HG03442 (cell line): Measurements from ENCODE around the gene ABLIM2.

ENCODE experiments used
- ATAC-seq: cut with Tn5 transposase; IDR thresholded peaks from one replicate; pipeline ENCODE4 v1.9.1; 2021; ENCODE audit warnings: mild to moderate bottlenecking, moderate library complexity; ENCODE audit not compliant: unreplicated experiment

Gene ABLIM2

DNA sequence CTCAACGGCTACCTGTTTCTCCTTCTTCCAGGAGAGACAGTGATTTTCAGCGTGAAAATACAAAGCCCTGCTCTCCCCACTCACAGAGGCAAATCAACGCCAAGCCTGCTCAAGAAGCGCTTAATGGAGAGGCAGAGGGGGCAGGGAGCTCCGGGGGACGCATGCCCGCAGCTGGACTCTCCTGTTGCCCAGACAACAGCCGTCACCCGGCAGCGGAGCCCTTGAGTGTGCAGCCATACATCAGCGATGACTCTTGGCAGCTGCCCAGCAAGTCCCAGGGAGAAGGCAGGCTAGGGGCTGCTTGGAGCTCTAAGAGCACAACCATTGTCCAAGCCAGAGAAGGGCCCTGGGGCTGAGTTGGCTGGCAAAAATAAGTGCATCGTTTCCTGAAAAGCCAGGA is 148.0 kb downstream of the ABLIM2 start:
- no peak for ATAC-seq

DNA sequence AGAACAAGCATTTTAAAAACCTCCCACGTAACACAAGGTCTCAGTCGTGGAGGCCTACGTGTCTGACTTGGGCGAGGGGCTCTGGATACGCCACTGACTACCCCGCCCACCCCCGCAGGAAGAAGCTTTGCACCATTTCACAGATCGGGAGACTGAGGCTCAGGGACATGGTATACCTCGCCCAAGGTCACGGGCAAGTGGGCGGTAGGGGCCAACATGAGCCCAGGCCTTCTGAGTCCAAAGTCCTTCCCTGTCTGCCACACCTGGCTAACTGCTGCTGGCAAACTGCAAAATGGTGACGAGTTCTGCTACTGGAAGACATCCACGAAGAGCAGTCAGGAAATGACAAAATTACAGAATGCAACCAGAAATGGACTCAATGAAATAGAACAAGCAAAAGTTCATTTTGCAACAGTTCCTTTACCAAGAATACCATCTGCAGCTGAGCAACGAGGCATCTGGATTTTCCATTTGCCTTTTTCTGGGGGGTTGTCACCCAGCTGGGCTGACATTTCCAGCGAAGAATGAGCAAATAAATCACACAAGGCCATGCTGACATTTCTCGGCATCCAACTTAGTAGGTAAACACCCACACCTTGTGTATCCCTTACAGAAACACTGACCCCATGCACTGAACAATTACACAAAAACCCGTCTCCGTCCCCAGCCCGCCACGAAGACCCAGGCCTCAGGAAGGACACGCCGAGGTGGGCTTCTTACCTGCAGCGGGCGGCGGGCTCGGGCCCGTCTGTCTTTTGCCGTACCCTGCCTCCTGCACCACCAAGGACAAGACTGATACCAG is 148.7 kb downstream of the ABLIM2 start:
- ATAC-seq = no peak

GRCh38 chr4:8009097-8009496 is 149.5 kb downstream of the ABLIM2 start:
- no peak for ATAC-seq

DNA sequence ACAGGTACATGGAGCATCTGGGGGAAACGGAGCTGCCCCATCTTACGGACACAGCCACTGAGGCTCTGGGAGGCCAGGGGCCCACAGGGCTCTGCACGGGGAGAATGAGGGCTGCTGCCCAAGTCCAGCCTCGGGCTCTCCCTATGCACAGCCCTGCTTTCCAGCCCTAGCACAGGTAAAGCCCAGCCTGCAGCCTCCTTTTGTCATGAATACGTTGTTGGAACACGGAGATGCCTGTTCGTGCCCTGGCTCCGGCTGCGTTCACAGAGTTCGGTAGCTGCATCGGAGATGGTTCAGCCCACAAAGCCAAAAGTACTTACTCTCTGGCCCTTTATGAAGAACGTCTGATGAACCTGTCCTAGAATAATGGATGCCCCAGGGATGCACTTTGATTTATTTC is 150.2 kb downstream of the ABLIM2 start:
- no peak for ATAC-seq

DNA sequence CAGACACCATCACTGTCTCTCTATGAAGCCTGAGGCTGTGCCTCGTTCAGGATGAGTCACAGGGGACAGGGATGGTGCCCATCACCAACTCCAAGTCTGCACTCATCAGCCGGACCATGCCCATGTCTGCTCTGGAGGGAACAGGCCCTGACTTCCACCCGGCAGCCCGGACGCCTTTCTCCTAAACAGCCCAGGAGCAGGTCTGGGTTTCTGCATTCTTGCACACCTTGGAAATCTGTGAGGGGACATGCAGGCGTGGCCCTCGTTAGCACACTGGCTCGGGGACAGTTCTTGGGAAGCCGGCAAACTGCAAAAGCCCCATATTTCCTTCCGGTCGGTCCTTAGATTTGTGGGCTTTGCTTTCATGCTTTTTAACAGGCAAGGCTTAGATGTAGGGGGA is 151.0 kb downstream of the ABLIM2 start:
- ATAC-seq = no peak

- no peak for ATAC-seq
Observed at GRCh38 chr4:8006471-8006870, 152.1 kb downstream of the ABLIM2 start.

GRCh38 chr4:8005814-8006215 is 152.8 kb downstream of the ABLIM2 start:
- no peak for ATAC-seq

DNA sequence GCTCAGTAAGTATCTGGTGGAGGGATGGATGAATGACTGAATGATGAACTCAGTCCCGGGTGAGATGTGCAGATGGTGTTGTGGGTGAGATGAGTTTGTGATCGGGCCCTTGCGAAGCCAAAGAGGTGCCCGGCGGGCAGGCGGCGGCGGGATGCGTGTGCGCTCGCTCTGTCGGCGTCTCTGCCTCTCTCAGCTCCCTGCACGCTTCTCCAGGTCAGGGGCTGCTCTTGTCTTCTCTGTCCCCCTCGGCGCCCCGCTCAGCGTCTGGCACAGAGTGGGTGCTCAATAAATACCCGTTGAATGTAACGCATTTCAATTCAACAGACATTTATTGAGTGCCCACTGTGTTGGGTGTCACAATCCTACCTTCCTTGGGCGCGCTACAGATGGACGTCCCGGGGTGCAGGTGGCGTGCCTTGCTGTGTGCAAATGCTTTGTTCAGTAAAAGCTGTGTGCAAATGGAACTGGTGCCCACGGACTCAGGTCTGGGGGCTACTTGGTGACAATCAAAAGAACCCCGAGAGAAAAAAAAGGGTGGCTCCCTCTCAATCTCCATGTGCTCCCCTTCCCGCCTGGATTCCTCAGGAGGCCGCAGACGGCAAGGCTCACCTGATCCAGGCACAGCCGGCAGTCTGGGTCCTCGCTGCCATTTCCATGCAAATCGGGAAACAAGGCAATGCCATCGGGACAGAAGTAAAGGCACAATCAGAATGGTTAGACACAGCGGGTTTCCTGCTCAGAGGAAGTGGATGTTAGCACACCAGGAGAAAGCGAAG is 153.4 kb downstream of the ABLIM2 start:
- no peak for ATAC-seq

- no peak for ATAC-seq
Observed at GRCh38 chr4:8004066-8004465, 154.5 kb downstream of the ABLIM2 start.

DNA sequence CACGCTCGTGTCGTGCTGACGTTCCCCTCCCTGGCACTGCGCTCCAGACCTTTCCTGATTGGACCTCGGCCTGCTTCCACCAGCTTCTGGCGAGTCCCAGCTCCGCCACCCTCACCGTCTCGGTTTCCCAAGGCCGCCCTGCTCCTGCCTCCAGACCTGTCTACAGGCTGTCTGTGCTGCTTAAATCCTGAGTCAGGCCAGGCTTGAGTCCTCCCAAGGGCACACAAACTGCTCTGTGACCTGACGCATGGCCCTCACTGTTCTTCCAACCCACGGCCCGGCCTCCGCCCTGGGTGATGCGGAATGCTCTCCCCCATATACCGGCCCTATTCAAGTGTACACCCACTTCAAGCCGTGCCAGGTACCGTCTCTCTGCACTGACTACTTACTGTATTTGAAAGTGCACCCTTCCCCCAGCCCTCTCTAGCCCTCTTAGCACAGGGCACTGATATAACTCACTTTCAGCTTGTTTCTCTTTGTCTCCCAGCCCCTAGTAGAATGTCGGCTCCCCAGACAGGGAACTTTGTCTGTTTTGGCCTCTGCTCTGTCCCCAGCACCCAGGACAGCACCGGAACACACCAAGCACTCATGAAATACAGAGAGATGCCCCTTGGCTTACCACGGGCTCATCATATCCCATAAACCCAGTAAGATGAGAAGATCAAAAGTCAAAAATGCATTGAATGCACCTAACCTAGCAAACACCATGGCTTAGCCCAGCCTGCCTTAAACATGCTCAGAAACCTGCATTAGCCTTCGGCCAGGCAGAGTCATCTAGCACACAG is 155.9 kb downstream of the ABLIM2 start:
- ATAC-seq = no peak

DNA sequence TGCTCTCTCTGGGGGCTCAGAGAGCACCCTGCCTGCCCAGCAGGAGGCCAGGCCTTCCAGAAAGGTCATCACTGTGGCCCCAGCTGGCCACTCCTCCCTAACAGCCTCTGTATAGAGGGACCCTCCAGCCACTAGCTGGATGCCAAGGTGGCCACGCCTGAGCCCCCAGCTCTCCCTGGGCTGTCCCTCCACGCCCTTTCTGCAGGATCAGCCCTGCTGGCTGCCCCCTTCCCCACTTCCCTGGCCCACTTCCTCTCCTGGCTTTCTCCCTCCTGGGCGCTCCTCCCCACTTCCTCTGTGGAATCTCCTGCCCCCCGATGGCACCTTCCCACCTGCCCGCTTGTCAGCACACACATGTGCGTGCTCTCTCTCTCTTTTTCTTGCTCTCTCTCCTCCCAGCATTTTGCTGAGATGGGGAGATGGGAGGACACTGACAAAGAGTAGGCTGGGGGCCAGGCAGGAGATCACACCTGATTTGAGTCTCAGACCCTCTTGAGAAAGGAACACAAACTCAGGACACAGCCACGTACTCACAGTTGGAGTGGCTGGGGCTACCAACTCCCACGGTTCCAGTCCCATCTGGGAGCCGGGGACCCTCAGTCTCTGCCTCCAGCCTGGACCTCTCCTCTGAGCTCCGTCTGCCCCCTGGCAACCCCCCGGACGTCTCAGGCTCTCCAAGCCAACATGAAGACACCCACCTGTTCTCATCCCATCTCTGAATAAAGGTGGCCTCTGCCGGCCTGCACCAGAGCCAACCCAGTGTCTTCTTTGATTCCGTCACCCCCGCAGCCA is 156.9 kb downstream of the ABLIM2 start:
- ATAC-seq = no peak

DNA sequence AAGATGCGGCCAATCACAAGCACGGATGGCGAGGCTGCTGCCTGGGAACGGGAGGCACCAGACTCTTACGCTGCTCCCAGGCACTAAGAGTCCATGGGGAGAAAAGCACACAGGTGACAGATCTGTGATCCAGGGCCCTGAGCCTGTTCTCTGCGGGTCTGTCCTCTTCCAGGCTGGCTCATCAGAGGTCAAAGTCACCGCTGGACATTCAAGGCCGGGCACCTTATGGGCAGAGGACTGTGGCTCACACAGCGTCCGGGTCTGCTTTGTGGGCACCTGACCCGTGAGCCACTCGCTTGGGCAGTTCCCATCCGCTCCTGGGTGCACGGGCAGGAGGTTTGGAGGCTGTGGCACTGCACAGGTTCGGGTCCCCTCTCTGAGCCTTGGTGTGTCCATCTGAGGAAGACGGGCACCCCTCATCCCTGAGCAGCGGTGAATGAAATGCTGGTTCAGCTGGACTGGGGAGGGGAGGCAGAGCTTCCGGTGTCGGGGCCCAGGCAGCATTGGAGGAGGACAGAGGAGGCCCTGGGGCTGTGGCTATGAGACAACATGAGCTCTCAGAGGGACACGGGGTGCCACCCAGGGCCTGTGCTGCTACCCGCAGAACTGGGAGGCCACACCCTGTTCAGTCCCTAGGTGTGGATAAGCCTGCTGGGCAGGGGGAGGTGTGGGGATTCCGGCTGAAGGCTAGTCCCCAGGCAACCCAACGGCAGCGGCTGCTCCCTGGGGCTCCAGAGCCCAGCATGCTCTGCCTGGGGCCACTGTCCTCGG is 157.7 kb downstream of the ABLIM2 start:
- no peak for ATAC-seq

- no peak for ATAC-seq
Observed at GRCh38 chr4:8000247-8000646, 158.4 kb downstream of the ABLIM2 start.

- no peak for ATAC-seq
Observed at GRCh38 chr4:7999695-8000094, 158.9 kb downstream of the ABLIM2 start.

- no peak for ATAC-seq
Observed at GRCh38 chr4:7999279-7999678, 159.3 kb downstream of the ABLIM2 start.

DNA sequence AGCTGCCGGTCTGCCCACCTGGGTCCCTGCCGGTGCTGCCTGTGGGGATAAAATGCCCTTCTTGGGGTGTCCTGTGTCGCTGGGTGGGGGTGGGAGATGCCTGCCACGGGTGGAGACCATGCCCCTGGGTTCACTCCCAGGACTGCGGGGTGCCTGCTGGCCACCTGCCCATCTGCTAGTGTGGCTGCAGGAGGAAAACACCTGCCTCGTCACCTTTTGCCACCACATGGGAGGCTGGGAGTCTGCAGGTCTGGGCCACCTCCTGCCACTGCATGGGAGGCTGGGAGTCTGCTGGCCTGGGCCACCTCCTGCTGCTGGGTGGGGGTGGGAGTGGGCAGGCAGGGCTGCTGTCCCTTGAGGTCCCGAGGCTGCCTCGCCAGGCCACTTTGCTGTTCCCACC is 160.2 kb downstream of the ABLIM2 start:
- ATAC-seq = no peak

- no peak for ATAC-seq
Observed at GRCh38 chr4:7995866-7996265, 162.7 kb downstream of the ABLIM2 start.

GRCh38 chr4:7995135-7995534 is 163.5 kb downstream of the ABLIM2 start:
- ATAC-seq = no peak

DNA sequence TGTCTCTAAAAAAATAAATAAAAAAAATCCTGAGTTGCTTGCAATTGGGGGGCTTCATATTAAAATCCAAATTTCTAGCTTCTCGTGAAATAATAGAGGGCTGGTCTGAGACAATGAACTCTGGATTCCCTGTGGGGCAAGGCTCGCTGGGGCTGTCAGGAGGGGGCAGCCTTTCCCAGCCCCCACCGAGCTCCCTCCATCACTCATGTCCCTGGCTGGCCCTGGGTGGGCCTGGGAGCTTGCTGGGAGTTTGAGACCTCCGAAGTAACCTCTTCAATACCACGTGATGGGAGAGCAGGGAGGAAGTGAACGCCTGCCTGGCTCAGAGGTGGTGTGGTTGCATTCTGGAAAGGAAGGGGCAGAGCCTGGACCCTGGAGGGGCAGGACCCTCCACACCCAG is 164.9 kb downstream of the ABLIM2 start:
- no peak for ATAC-seq

DNA sequence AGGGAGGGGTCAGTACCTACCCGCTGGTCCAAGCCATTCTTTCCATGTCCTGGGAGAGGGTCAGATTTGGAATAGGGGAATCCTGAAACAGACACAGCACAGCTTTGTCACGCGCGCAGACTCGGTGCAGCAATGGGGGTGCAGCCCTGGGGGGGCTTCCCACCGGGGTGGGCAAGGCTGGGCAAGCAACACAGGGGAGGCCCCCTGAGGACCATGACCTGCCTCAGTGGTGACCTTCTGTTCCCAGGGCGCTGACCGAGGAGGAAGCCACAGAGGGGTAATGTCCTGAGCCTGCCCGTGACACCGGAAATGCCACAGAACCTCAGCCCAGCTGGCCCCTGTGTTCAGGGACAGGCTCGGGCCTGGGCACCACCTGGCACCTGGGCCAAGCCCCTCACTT is 165.8 kb downstream of the ABLIM2 start:
- no peak for ATAC-seq
